WTC11 (cell line): ENCODE data around the gene MET. TPM values are rescaled to one million over a fixed set of nuclear protein-coding genes. Genes with fewer than 3 reads are reported as not detected.

Source experiments
- ATAC-seq: fragments of 200-7000 bp; cut with Tn5 transposase; 2 replicates; pipeline ENCODE4 v1.10.0; 2021; ENCODE audit warnings: mild to moderate bottlenecking, moderate library complexity
- CTCF ChIA-PET: fragments of 300-600 bp; sonication (Branson Sonifier 250); formaldehyde crosslinking; loops from one replicate; lab custom pipeline; 2021; ENCODE audit warnings: antibody characterized with exemption; lab: Charles Lee
- POLR2A ChIA-PET: fragments of 350-600 bp; sonication (Branson Sonifier 250); formaldehyde crosslinking; loops from one replicate; lab custom pipeline; 2021; ENCODE audit warnings: antibody characterized with exemption; lab: Charles Lee
- DNase-seq: peaks from one replicate; pipeline ENCODE4 v3.0.0; 2021; ENCODE audit warnings: low spot score
- H3K27ac Mint-ChIP-seq: 2 replicates; pipeline ENCODE4 v1.8.0; 2021; ENCODE audit warnings: mixed read lengths
- H3K27me3 Mint-ChIP-seq: 2 replicates; pipeline ENCODE4 v1.8.0; 2021; ENCODE audit warnings: low read depth, mild to moderate bottlenecking, moderate library complexity, mixed read lengths
- H3K36me3 Mint-ChIP-seq: 2 replicates; pipeline ENCODE4 v1.8.0; 2021; ENCODE audit warnings: mixed read lengths
- H3K4me1 Mint-ChIP-seq: 2 replicates; pipeline ENCODE4 v1.8.0; 2022; ENCODE audit warnings: mixed read lengths
- H3K4me3 Mint-ChIP-seq: 2 replicates; pipeline ENCODE4 v1.8.0; 2021; ENCODE audit warnings: mild to moderate bottlenecking, moderate library complexity, mixed read lengths
- H3K9me3 Mint-ChIP-seq: 2 replicates; pipeline ENCODE4 v1.8.0; 2021; ENCODE audit warnings: mixed read lengths
- AFF4 ChIP-seq: sonication (generic); formaldehyde crosslinking; IDR thresholded peaks from 2 replicates; pipeline ENCODE4 v1.8.1; 2023; ENCODE audit warnings: mild to moderate bottlenecking, missing genetic modification reagents, borderline replicate concordance
- CREB1 ChIP-seq: sonication (generic); formaldehyde crosslinking; IDR thresholded peaks from 2 replicates; pipeline ENCODE4 v1.8.0; 2023; ENCODE audit warnings: mild to moderate bottlenecking, missing genetic modification reagents
- E2F1 ChIP-seq: sonication (generic); formaldehyde crosslinking; IDR thresholded peaks from 2 replicates; pipeline ENCODE4 v1.8.0; 2022; ENCODE audit warnings: mild to moderate bottlenecking, missing genetic modification reagents
- FOXP1 ChIP-seq: sonication (generic); formaldehyde crosslinking; IDR thresholded peaks from 2 replicates; pipeline ENCODE4 v1.8.0; 2022; ENCODE audit warnings: missing genetic modification reagents, mild to moderate bottlenecking, moderate library complexity, borderline replicate concordance
- HMGA2 ChIP-seq: fragments of 250-450 bp; sonication (Bioruptor Pico); IDR thresholded peaks from 2 replicates; pipeline ENCODE4 v1.4.0; 2021; ENCODE audit warnings: mild to moderate bottlenecking, moderate library complexity
- IRF2 ChIP-seq: sonication (generic); formaldehyde crosslinking; IDR thresholded peaks from 2 replicates; pipeline ENCODE4 v1.8.0; 2022; ENCODE audit warnings: low read depth, missing genetic modification reagents, borderline replicate concordance
- MXD4 ChIP-seq: fragments of 250-450 bp; sonication (Bioruptor Pico); IDR thresholded peaks from 2 replicates; pipeline ENCODE4 v1.8.0; 2021; ENCODE audit warnings: mild to moderate bottlenecking, moderate library complexity, borderline replicate concordance
- NR2C2 ChIP-seq: sonication (generic); formaldehyde crosslinking; IDR thresholded peaks from 2 replicates; pipeline ENCODE4 v1.8.0; 2022; ENCODE audit warnings: mild to moderate bottlenecking, missing genetic modification reagents
- PRDM15 ChIP-seq: sonication (generic); formaldehyde crosslinking; IDR thresholded peaks from 2 replicates; pipeline ENCODE4 v1.8.0; 2022; ENCODE audit warnings: missing genetic modification reagents
- PRRX2 ChIP-seq: fragments of 250-450 bp; sonication (Bioruptor Pico); IDR thresholded peaks from 2 replicates; pipeline ENCODE4 v1.8.0; 2021; ENCODE audit warnings: mild to moderate bottlenecking
- ZMAT4 ChIP-seq: fragments of 250-450 bp; sonication (Bioruptor Pico); IDR thresholded peaks from 2 replicates; pipeline ENCODE4 v1.9.0; 2021; ENCODE audit warnings: mild to moderate bottlenecking
- ZNF138 ChIP-seq: sonication (generic); formaldehyde crosslinking; conservative IDR thresholded peaks from 2 replicates; pipeline ENCODE4 v1.8.1; 2022; ENCODE audit warnings: mild to moderate bottlenecking, moderate library complexity, missing genetic modification reagents
- ZNF396 ChIP-seq: fragments of 250-450 bp; sonication (Bioruptor Pico); IDR thresholded peaks from 2 replicates; pipeline ENCODE4 v1.8.0; 2021; ENCODE audit warnings: mild to moderate bottlenecking, moderate library complexity, borderline replicate concordance
- ZNF416 ChIP-seq: fragments of 250-450 bp; sonication (Bioruptor Pico); IDR thresholded peaks from 2 replicates; pipeline ENCODE4 v1.9.0; 2021; ENCODE audit warnings: mild to moderate bottlenecking, inconsistent platforms
- ZNF423 ChIP-seq: fragments of 250-450 bp; sonication (Bioruptor Pico); IDR thresholded peaks from 2 replicates; pipeline ENCODE4 v2.1.2; 2022; ENCODE audit warnings: mild to moderate bottlenecking, moderate library complexity
- ZNF671 ChIP-seq: fragments of 250-450 bp; sonication (Bioruptor Pico); IDR thresholded peaks from 2 replicates; pipeline ENCODE4 v1.8.0; 2021; ENCODE audit warnings: mild to moderate bottlenecking
- total RNA-seq: library from RNA; stranded (reverse); gene quantifications from 3 replicates; pipeline ENCODE4 v1.2.3, GENCODE V29; 2021

Gene MET
- total RNA-seq, 1 experiment from 2014 or later: 9.4 TPM

- no peak for TF ChIP-seq AFF4 (CRISPR knock-in tag)
- TF ChIP-seq HMGA2 (CRISPR knock-in tag): no peak
- no peak for TF ChIP-seq ZNF138 (CRISPR knock-in tag)
- no peak for TF ChIP-seq ZMAT4 (CRISPR knock-in tag)
- no peak for TF ChIP-seq E2F1 (CRISPR knock-in tag)
- no peak for TF ChIP-seq ZNF423
These were observed 164.1 kb downstream of the MET start (continued) for GRCh38 chr7:116836048-116836447.

- TF ChIP-seq IRF2 (CRISPR knock-in tag) (no peak), ZNF396 (CRISPR knock-in tag) (no peak), NR2C2 (no peak), AFF4 (CRISPR knock-in tag) (no peak), ZNF416 (CRISPR knock-in tag) (no peak), ZNF671 (CRISPR knock-in tag) (no peak), PRRX2 (CRISPR knock-in tag) (no peak), FOXP1 (CRISPR knock-in tag) (no peak), E2F1 (CRISPR knock-in tag) (no peak), MXD4 (CRISPR knock-in tag) (no peak), CREB1 (CRISPR knock-in tag) (no peak), PRDM15 (CRISPR knock-in tag) (no peak)
- TF ChIP-seq, all 79 proteins: peak for 0
- H3K27me3 Mint-ChIP-seq: no peaks in the 10 kb centered on the region
- no peaks in the 10 kb centered on the region for H3K4me1 Mint-ChIP-seq
- H3K4me3 Mint-ChIP-seq: no peak overlapping the region
- H3K27ac Mint-ChIP-seq: no peak overlapping the region
- CTCF ChIA-PET: no interaction called here
- H3K36me3 Mint-ChIP-seq: no peaks in the 10 kb centered on the region
- H3K9me3 Mint-ChIP-seq: no peaks in the 10 kb centered on the region
- ATAC-seq: no peak
- POLR2A ChIA-PET: no interaction called here
- DNase-seq: no peak
These were observed 164.9 kb downstream of the MET start for GRCh38 chr7:116836911-116837310.
